GM12878 (cell line): ENCODE results near the gene FAM186B. TPM values are rescaled to one million over a fixed set of nuclear protein-coding genes. Genes with fewer than 3 reads are reported as not detected.

Source experiments
- ATAC-seq: fragments of 200-7000 bp; cut with Tn5 transposase; 3 replicates; pipeline ENCODE4 v1.9.1; 2020; ENCODE audit warnings: mild to moderate bottlenecking, moderate library complexity
- BruUV-seq: library from RNA; stranded (reverse); fragments of 400-500 nt; replicated peaks from 2 replicates; lab custom pipeline; 2021; lab: Mats Ljungman, UMichigan
- CTCF ChIA-PET: fragments of 300-600 bp; sonication (Branson Sonifier 250); formaldehyde crosslinking; extraction: SDS; loops from one replicate; lab custom pipeline; 2021; ENCODE audit warnings: inconsistent platforms; lab: Yijun Ruan, JAX
- POLR2A ChIA-PET: fragments of 350-600 bp; formaldehyde crosslinking; extraction: SDS; loops from one replicate; lab custom pipeline; 2021; ENCODE audit warnings: inconsistent platforms; lab: Charles Lee
- RAD21 ChIA-PET: fragments of 300-600 bp; sonication (Branson Sonifier 250); formaldehyde crosslinking; loops from one replicate; lab custom pipeline; 2023; ENCODE audit warnings: antibody characterized with exemption; ENCODE audit not compliant: unreplicated experiment; lab: Charles Lee
- SMC1A ChIA-PET: fragments of 300-600 bp; sonication (Branson Sonifier 250); formaldehyde crosslinking; loops from one replicate; lab custom pipeline; 2023; ENCODE audit not compliant: unreplicated experiment, uncharacterized antibody; lab: Charles Lee
- DNase-seq: peaks from one replicate; pipeline ENCODE4 v3.0.0-alpha.2; 2011; ENCODE audit warnings: low read depth, low spot score
- FAIRE-seq: peaks from 3 replicates; lab custom pipeline; 2011; peaks lifted over from hg19 to GRCh38; lab: Jason Lieb, UNC
- H2AFZ ChIP-seq: 2 replicates; pipeline ENCODE4 v1.6.0; 2011; ENCODE audit warnings: low read depth, low read length, control low read depth; ENCODE audit not compliant: control insufficient read depth
- H3K27ac ChIP-seq: 2 replicates; pipeline ENCODE4 v1.5.1; 2011; ENCODE audit warnings: control low read depth; ENCODE audit not compliant: control insufficient read depth, insufficient read depth
- H3K27me3 ChIP-seq, 2 experiments: replicated peaks in 1 of 2; 2 replicates each; pipeline versions ENCODE4 v1.6.0 to v1.6.1; 2011; ENCODE audit warnings: low read length in 1 of 2; ENCODE audit not compliant: control insufficient read depth in 2 of 2, insufficient read depth in 2 of 2
- H3K36me3 ChIP-seq, 2 experiments: 2 replicates each; pipeline ENCODE4 v1.5.1; 2011; ENCODE audit warnings: low read length in 1 of 2; ENCODE audit not compliant: control insufficient read depth in 2 of 2, insufficient read depth in 2 of 2
- H3K4me1 ChIP-seq: 2 replicates; pipeline ENCODE4 v1.6.1; 2011; ENCODE audit warnings: mild to moderate bottlenecking, low read length, moderate library complexity, mixed read lengths; ENCODE audit not compliant: control insufficient read depth, insufficient read depth
- H3K4me2 ChIP-seq: 2 replicates; pipeline ENCODE4 v1.6.0; 2011; ENCODE audit warnings: control low read depth; ENCODE audit not compliant: control insufficient read depth, insufficient read depth
- H3K4me3 ChIP-seq: fragments of 200-600 bp; sonication (generic); 2 replicates; pipeline ENCODE4 v1.5.1; 2016
- H3K79me2 ChIP-seq: 2 replicates; pipeline ENCODE4 v1.6.0; 2011; ENCODE audit warnings: low read length; ENCODE audit not compliant: control insufficient read depth, insufficient read depth
- H3K9ac ChIP-seq: 2 replicates; pipeline ENCODE4 v1.8.0; 2011; ENCODE audit warnings: low read length, control low read depth, mixed read lengths; ENCODE audit not compliant: control insufficient read depth, insufficient read depth
- H3K9me3 ChIP-seq: replicated peaks from 3 replicates; pipeline ENCODE4 v1.5.1; 2011; ENCODE audit warnings: mild to moderate bottlenecking, low read length; ENCODE audit not compliant: control insufficient read depth, insufficient read depth
- H4K20me1 ChIP-seq: 2 replicates; pipeline ENCODE4 v1.6.0; 2011; ENCODE audit not compliant: control insufficient read depth, insufficient read depth
- BACH1 ChIP-seq: fragments of 450-650 bp; IDR thresholded peaks from 2 replicates; pipeline ENCODE4 v1.6.1; 2017; ENCODE audit warnings: mild to moderate bottlenecking, borderline replicate concordance
- BCL11A ChIP-seq: IDR thresholded peaks from 2 replicates; pipeline ENCODE4 v1.6.1; 2011; ENCODE audit warnings: low read depth, low read length
- CEBPB ChIP-seq, 2 experiments: fragments of 150-350 bp in 1 of 2; IDR thresholded peaks; 2 replicates each; pipeline ENCODE4 v1.6.1; 2012 to 2014; ENCODE audit warnings: low read depth in 2 of 2, low read length in 2 of 2, borderline replicate concordance in 1 of 2, inconsistent platforms in 1 of 2
- E2F8 ChIP-seq: fragments of 450-650 bp; IDR thresholded peaks from 2 replicates; pipeline ENCODE4 v1.6.1; 2018; ENCODE audit warnings: mild to moderate bottlenecking, low read depth, moderate library complexity; ENCODE audit not compliant: partially characterized antibody
- EED ChIP-seq: sonication (generic); IDR thresholded peaks from 2 replicates; pipeline ENCODE4 v1.6.1; 2016; ENCODE audit warnings: antibody characterized with exemption, low read depth
- EP300 ChIP-seq, 2 experiments: fragments of 150-350 bp in 1 of 2; IDR thresholded peaks; 2 replicates each; pipeline ENCODE4 v1.6.1; 2011 to 2012; ENCODE audit warnings: low read depth in 2 of 2, low read length in 2 of 2, borderline replicate concordance in 1 of 2, improper control_type of control experiment in 1 of 2, inconsistent platforms in 1 of 2; ENCODE audit not compliant: control insufficient read depth in 1 of 2
- JUND ChIP-seq: IDR thresholded peaks from 2 replicates; pipeline ENCODE4 v1.6.1; 2012; ENCODE audit warnings: low read depth, mild to moderate bottlenecking, low read length, improper control_type of control experiment, moderate library complexity
- KLF5 ChIP-seq: fragments of 450-650 bp; IDR thresholded peaks from 2 replicates; pipeline ENCODE4 v1.6.1; 2014; ENCODE audit warnings: mild to moderate bottlenecking; ENCODE audit not compliant: partially characterized antibody
- MEF2A ChIP-seq: IDR thresholded peaks from 2 replicates; pipeline ENCODE4 v1.6.1; 2011; ENCODE audit warnings: low read depth, mild to moderate bottlenecking, low read length, moderate library complexity; ENCODE audit not compliant: insufficient read depth
- MYC ChIP-seq: IDR thresholded peaks from 2 replicates; pipeline ENCODE4 v1.6.1; 2011; ENCODE audit warnings: mild to moderate bottlenecking, low read length, moderate library complexity, inconsistent platforms; ENCODE audit not compliant: insufficient read depth, insufficient replicate concordance, insufficient read length, severe bottlenecking
- NR2F1 ChIP-seq: fragments of 450-650 bp; conservative IDR thresholded peaks from 2 replicates; pipeline ENCODE4 v1.6.1; 2017; ENCODE audit warnings: mild to moderate bottlenecking
- PKNOX1 ChIP-seq: fragments of 450-650 bp; IDR thresholded peaks from 2 replicates; pipeline ENCODE4 v1.6.1; 2016; ENCODE audit warnings: mild to moderate bottlenecking
- RBBP5 ChIP-seq: fragments of 200-600 bp; sonication (generic); conservative IDR thresholded peaks from 2 replicates; pipeline ENCODE4 v1.6.1; 2016
- RELA ChIP-seq: fragments of 450-650 bp; IDR thresholded peaks from 2 replicates; pipeline ENCODE4 v1.8.0; 2014; ENCODE audit warnings: borderline replicate concordance; ENCODE audit not compliant: partially characterized antibody
- SIN3A ChIP-seq: IDR thresholded peaks from 2 replicates; pipeline ENCODE4 v1.6.1; 2012; ENCODE audit warnings: low read depth, low read length, improper control_type of control experiment
- YY1 ChIP-seq: IDR thresholded peaks from 2 replicates; pipeline ENCODE4 v1.6.1; 2011; ENCODE audit warnings: low read depth, mild to moderate bottlenecking, low read length
- ZBTB33 ChIP-seq: fragments of 450-650 bp; IDR thresholded peaks from 2 replicates; pipeline ENCODE4 v1.6.1; 2017; ENCODE audit warnings: mild to moderate bottlenecking
- WGBS: methylation state at CpG from one replicate; pipeline ENCODE4 v1.1.6; 2016; ENCODE audit warnings: low lambda C conversion rate; ENCODE audit not compliant: insufficient replicate concordance, insufficient coverage; ENCODE audit errors: missing lambda C conversion rate; 5-methylcytosine and 5-hydroxymethylcytosine counted together
- in situ Hi-C: fragments of 300-500 bp; cut with MboI; formaldehyde crosslinking; loops from 9 replicates; pipeline ENCODE4 v1.14.3; 2018; ENCODE audit warnings: mixed read lengths
- intact Hi-C: fragments of 100-400 bp; cut with micrococcal nuclease; formaldehyde crosslinking; loops from one replicate; pipeline ENCODE4 v1.14.2; 2022; ENCODE audit not compliant: unreplicated experiment
- polyA plus RNA-seq, 11 experiments: library from polyadenylated mRNA; depleted of rRNA in 4 of 11; unstranded in 6 of 11; stranded (reverse) in 5 of 11; fragments of >200 nt; fragmentation: Nextera tagmentation in 4 of 11; fragmentation: Illumina TruSeq in 1 of 11; extraction: Ambion mirVana in 4 of 11; extraction: Trizol in 1 of 11; gene quantifications; 1 replicate in 1 of 11; 2 replicates in 10 of 11; pipeline versions ENCODE4 v1.2.1 to v1.2.3, GENCODE V29; 2011 to 2016; ENCODE audit warnings: inconsistent platforms in 2 of 11, missing spikeins in 2 of 11, low read depth in 1 of 11
- total RNA-seq, 4 experiments: library from RNA; depleted of rRNA in 3 of 4; stranded (reverse); fragments of >200 nt in 3 of 4; fragmentation: Illumina TruSeq in 1 of 4; extraction: Trizol in 1 of 4; gene quantifications; 2 replicates each; pipeline versions ENCODE4 v1.2.1 to v1.2.3, GENCODE V29; 2013 to 2021

FAM186B gene
- total and polyA plus RNA-seq, 10 of the 15 experiments (the other 5 are each of a cell fraction or from before 2014, with no cell fraction given), result 0.13 to 0.79 (median 0.51) TPM

DNA sequence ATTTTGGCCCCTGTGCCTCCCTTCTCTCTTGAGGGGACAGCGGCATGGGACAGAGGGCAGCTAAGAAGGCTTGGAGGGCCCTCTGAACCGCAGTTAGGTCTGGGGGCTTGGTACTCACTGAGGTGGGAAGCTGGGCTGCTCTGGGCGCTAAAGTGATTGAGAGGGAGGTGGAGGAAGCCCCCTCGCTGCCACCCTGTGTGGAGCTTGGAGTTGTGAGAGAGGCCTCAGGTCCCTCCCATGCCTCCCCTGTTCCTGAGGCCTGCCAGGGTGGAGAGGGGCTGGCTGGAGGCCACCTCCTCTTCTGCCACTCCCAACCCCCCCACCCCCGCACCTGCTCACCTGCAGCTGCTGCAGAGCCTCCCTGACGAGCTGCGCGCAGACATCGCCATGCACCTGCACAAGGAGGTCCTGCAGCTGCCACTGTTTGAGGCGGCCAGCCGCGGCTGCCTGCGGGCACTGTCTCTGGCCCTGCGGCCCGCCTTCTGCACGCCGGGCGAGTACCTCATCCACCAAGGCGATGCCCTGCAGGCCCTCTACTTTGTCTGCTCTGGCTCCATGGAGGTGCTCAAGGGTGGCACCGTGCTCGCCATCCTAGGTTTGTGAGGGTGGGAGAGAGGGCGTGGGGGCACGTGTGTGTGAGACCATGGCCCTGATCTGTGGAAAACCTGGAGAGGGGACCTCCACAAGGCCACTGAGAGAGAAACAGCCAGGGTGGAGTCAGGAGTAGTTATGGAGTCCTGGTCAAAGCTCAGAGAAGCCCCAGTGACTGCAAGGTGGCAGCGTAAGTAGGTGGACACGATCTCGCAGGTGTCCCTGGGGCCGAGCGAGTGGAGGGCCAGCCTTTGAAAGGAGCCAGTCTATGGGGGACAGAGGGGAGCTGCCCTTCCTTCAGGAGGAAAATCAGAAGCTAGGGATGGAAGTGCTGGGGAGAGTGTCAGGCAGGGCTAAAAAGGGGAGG, 55.4 kb downstream of the FAM186B start:
- RAD21 ChIA-PET, result interaction anchor here (1.2 to 1.9 kb wide), 2 partner anchors 192 kb away, joined by 6 to 8 read pairs; no protein-coding TSS in a partner anchor
- no peak overlapping the region for H3K4me2 ChIP-seq
- no peak for FAIRE-seq
- SMC1A ChIA-PET, result interaction anchor here (1.0 kb wide), 1 partner anchor 192 kb away, joined by 4 read pairs; no protein-coding TSS in a partner anchor
- no peaks in the 10 kb centered on the region for H3K4me1 ChIP-seq
- intact Hi-C loops (no loop called here), in situ Hi-C loops (no loop called here)
- POLR2A ChIA-PET, result interaction anchor here (1.2 kb wide), 1 partner anchor 87 kb away, joined by 3 read pairs; no protein-coding TSS in a partner anchor
- no peaks in the 10 kb centered on the region for H4K20me1 ChIP-seq
- no peak for ATAC-seq
- H3K9ac ChIP-seq, result no peak overlapping the region
- DNase-seq, result no peak
- no peaks in the 10 kb centered on the region for H3K9me3 ChIP-seq
- H3K27me3 ChIP-seq, result peaks cover 0 to 9% of the 10 kb centered on the region in 2 experiments; a peak in 3 of 4 replicates
- no peaks in the 10 kb centered on the region for H3K36me3 ChIP-seq
- H3K27ac ChIP-seq, result no peak overlapping the region
- H3K79me2 ChIP-seq, result no peaks in the 10 kb centered on the region
- BruUV-seq, result no TSS peak
- WGBS, result 67% methylated on average over 24 of the region's 28 CpGs
- CTCF ChIA-PET, result interaction anchor here (0.9 to 6.5 kb wide), 4 partner anchors 21 to 192 kb away, joined by 3 to 67 read pairs (median 6); no protein-coding TSS in a partner anchor
- no peak overlapping the region for H3K4me3 ChIP-seq
- no peak overlapping the region for H2AFZ ChIP-seq
- TF ChIP-seq SIN3A (no peak), E2F8 (no peak), KLF5 (no peak), EP300 (IDR thresholded peaks at IDR 0.05; ENCODE audit: borderline replicate concordance in 1 of 2, control insufficient read depth in 1 of 2, low read depth in 2 of 2, low read length in 2 of 2) (no peak), RBBP5 (no peak), BCL11A (no peak), YY1 (no peak), PKNOX1 (no peak), MYC (no peak), MEF2A (no peak), ZBTB33 (no peak), EED (no peak), RELA (no peak), NR2F1 (no peak), BACH1 (no peak), CEBPB (IDR thresholded peaks at IDR 0.05; ENCODE audit: borderline replicate concordance in 1 of 2, low read depth in 2 of 2, low read length in 2 of 2) (no peak), JUND (no peak)
